GM12875 (cell line): ENCODE data around the gene NMNAT3.

Experiments
- H3K4me3 ChIP-seq: one replicate; pipeline ENCODE4 v1.5.1; 2011; ENCODE audit warnings: low read depth, low read length, control low read depth
- CTCF ChIP-seq: IDR thresholded peaks from 2 replicates; pipeline ENCODE4 v1.5.1; 2011; ENCODE audit warnings: low read depth, mild to moderate bottlenecking, control low read depth, inconsistent platforms, low read length, moderate library complexity, borderline replicate concordance; ENCODE audit not compliant: insufficient read depth

Gene NMNAT3

GRCh38 chr3:139710212-139710611 is 32.4 kb upstream of the NMNAT3 start:
- TF ChIP-seq CTCF = no peak
- H3K4me3 ChIP-seq = no peak overlapping the region

GRCh38 chr3:139705631-139706030 is 27.9 kb upstream of the NMNAT3 start:
- H3K4me3 ChIP-seq = no peak overlapping the region
- no peak for TF ChIP-seq CTCF

GRCh38 chr3:139696314-139696604 is 18.5 kb upstream of the NMNAT3 start:
- no peak overlapping the region for H3K4me3 ChIP-seq
- no peak for TF ChIP-seq CTCF

- TF ChIP-seq CTCF = no peak
- H3K4me3 ChIP-seq = no peak overlapping the region
These were observed 17.9 kb upstream of the NMNAT3 start for GRCh38 chr3:139695426-139696313.

- TF ChIP-seq CTCF = no peak
- H3K4me3 ChIP-seq = no peak overlapping the region
These were observed 17.2 kb upstream of the NMNAT3 start for GRCh38 chr3:139695007-139695406.

- no peak overlapping the region for H3K4me3 ChIP-seq
- TF ChIP-seq CTCF = no peak
These were observed 16.8 kb upstream of the NMNAT3 start for GRCh38 chr3:139694542-139694941.

GRCh38 chr3:139691619-139692018 is 13.8 kb upstream of the NMNAT3 start:
- no peak overlapping the region for H3K4me3 ChIP-seq
- TF ChIP-seq CTCF = no peak
